Fibroblast of the conjunctiva (primary cell): ENCODE results near the gene IBTK.
"Not testable (repeated sequence)": the region's sequence is repeated elsewhere in the genome, so short reads cannot be mapped to it uniquely, and the experiment has no call there.

Source experiments
- DNase-seq: peaks from one replicate; pipeline ENCODE4 v3.0.0-alpha.2; 2010; ENCODE audit warnings: low read depth

The IBTK gene

DNA sequence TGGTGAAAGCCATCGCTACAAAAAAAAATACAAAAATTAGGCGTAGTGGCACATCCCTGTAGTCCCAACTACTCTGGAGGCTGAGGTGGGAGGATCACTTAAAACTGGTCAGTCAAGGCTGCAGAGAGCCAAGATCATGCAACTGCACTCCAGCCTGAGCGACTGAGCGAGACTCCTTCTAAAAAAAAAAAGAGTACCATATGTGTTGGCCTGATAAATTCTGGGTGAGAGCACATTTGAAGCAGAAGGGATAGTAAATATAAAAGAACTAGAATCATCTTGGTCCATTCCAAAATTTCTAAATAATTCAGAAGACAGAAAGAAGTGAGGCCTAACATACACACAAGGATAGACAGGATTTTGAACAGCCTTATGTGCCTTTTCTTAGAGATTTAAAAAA lies 2.2 kb downstream of the IBTK start:
- DNase-seq: no peak

DNA sequence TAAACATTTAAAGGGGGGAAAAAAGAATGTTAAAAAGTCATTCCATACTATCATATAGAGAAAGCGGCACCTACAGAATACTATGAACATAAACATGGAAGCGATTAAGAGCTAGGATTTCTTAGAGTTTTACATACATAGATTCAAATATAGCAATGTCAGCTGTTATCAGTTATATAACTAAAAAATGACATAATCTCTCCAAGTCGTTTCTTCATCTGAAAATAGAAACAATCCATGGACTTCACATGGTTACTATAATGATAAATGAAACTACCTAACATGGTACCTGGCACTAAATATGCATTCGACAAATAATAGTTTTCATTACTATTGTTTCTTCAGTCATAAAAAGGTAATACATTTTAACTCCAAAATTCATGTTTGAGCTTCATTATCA lies 3.7 kb downstream of the IBTK start:
- DNase-seq: no peak

DNA sequence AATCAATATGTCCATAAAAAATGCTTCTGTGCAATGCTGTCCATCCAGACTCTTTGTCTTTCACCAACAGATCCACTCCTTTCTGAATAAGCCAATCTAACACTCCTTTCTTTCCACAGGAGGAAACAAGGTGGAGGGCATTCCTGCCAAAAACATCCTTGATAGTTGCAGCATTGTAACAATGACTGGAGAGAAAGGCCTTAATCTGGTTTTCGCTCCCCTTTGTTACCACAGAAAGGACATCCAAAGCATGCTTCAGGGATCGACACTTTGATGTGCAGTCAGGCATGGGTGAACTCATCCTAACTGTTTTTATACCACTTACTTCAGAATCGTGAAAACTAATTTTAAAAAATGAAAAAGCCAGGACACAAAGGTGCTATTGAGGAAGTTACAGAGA lies 7.4 kb downstream of the IBTK start:
- DNase-seq: no peak

DNA sequence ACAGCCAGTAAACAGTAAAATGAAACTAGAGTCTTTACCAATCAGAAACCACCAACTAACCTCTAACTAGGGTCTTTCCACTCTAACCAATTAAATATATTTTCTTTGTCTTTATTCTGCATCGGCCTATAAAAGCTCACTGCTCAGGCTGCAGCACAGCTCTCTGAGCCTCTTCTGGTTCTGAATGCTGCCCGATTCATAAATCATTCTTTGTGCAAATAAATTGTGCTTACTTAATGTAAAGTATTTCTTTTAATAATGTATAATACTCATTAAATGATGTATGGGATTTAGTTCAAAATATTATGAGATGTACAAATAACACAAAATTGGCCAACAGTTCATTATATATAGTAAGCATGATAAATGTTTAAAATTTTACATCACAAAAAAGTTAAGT lies 7.9 kb downstream of the IBTK start:
- no peak for DNase-seq

DNA sequence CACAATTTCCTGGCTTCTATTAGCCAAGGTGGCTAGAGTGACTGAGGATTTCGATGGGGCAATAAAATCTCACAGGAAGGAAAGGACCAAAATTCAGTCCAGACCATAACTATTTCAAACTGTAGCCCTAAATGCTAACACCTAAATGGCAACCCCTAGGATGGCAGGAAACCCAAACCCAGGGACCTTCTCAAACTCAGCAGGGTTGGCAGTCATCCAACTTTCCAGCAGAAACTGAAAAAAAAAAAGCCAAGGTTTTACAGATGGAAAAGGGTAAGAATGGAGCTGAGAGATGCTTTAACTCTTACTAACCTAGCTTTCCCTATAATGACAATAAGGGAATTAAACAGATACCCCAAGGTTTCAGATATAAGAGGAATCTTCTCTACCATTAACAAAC lies 10.5 kb downstream of the IBTK start:
- no peak for DNase-seq

DNA sequence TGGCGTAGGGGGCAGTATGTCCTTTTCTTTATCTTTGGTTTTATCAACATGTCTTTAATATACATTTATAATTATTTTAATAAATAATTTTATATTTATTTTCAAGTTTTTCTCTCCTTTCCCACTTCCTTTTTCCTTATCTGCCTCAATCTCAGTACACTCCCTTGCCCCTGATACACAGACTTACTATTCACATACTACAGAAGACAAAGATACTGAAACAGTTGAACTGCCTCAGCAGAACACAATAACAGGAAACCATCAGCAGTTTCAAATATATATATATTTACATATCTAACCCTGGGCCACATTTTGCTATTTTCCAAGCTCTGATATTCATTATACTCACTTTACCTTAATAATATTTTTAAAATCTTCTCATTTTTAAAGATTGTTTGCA lies 19.8 kb downstream of the IBTK start:
- DNase-seq: no peak

DNA sequence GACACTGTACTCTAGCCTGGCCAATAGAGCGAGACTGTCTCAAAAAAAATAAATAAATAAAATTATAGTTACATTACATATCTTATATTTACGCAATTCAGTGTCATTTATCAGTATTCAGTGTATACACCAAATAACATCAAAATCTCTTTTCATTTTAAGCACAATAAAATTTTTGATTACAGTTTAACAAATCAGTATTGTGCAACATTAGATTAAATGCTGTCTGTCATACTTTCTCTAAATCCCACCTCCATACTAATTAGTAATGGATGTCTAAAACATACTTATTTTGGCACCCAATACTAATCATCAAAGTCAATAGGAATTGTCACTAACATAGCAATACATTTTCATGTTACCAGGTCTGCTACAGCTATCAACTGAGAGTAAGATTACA lies 27.4 kb downstream of the IBTK start:
- DNase-seq: no peak

DNA sequence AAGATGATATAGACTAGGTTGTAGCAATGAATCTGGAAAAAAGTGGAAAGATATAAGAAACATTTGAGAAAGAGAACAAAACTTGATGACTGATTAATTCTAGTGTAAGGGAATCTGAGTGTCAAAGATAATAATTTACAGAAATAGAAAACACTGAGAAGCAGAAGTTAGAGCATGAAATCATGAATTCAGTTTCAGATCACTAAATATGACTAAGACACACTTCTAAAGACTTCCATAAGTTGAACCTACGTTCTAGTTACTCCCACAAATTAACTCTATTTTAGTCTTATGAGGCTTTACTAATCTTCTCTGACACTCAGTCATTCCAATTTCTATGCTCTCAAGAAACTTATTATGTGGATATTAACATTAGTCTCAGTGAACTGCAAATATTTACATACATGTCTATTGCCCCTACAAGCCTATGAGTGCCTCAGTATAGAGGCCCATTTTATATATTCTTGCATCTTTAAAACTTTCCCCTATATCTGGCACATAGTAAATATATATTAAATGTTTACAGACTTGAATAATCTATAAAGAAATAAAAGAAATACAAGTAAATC lies 30.4 kb downstream of the IBTK start:
- no peak for DNase-seq

DNA sequence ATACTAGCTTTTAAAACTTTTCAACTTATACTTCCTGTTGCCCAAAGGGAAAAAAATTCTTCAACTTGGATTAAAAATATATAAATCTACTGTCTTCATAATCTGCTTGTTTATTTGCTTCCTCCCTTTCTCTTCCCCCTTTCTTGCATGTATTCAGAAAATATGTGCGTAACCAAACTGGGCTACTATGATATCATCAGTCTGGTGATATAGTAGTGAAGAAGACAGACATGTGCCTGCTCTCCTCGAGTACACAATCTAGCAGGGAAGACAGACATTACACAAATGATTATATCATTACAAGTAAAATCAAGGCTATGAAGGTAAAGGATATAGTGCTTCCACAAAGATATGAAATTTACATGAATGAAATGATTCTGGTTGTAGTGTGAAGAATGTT lies 31.0 kb downstream of the IBTK start:
- DNase-seq: no peak

DNA sequence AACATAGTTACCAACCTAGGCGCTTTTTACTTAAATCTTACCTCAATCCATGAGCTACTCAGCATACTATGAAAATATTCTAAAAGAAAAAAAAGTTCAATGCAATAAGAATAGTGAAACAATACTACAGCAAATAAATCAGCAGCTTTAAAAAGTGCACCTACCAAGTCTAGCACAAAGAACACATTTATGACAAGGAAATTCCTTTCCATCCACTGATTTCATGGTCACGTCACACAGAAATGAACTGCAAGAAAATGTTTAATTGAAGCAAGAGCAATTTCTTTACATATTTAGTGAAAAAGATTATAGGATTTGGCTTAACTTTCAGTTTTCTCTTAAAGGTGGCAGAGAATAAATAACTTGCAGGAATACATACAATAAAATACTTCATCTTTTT lies 36.2 kb downstream of the IBTK start:
- no peak for DNase-seq

DNA sequence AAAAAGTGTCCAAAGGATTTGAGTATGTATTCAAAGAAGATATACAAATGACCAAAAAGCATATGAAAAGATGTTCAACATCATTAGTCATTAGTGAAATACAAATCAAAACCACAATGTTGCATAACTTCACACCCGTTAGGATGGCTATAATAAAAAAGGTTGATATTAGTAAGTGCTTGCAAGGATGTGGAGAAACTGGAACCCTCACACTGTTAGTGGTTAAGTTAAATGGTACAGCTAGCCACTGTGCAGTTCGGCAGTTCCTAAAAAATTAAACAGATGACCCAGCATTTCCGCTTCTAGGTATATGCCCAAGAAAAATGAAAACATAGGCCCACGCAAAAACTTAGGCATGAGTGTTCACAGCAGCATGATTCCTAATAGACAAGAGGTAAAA lies 38.6 kb downstream of the IBTK start:
- DNase-seq: no peak

DNA sequence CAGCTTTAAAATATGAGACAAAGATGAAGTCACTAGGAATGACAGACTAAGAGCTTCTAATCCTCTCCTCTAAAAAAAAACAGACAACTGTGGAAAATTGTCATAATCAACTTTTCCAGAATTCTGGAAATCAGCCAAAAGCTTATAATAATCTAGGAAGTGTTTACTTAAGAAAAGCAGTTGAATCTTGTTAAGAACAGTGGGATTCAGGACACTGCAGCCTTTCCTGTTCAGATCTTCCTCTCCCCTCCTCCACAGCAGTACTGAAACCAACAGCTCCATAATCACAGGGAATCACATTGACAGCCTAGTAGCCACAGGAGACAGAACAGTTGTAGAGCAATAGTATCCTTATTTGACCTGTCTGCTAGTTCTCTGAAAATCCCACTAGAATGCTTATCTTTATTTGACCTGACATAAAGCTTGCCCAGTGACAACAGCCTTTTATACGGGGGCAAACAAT lies 41.6 kb downstream of the IBTK start:
- DNase-seq: no peak

DNA sequence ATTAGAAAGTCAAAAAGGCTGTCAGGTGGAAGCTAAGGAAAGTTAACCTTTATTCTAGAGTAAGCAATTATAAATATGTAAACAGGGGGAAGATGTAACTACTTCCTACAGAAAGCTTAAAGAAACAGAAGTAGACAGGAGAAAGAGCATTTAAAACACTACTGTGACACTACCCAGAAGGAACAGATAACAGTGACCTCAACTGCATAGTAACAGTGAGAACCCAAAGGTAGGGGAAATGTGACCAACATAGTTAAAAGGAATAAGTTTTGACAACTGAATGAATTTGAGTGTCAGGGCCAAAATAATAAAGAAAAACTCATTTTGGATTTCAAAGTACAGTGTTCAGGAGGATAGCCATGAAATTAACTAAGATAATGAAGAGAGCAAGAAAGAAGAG lies 43.5 kb downstream of the IBTK start:
- no peak for DNase-seq

DNA sequence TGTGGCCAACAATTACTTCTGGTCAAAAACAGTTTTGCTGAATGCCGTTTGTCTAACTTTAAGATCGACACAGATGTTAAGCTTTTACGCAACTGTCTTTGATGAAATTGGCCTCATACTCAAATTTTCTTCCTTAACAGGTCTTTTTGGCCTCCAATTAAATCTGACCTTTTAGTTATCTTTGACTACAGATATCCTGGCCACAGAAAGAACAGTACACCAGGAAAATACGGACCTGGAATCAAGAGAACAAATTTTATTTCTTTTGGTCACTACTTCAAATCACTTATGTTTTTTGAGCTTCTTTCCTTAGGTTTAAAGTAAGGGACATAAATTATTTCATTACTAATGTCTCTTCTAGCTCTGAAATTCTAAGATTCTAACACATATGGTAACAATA lies 49.8 kb downstream of the IBTK start:
- DNase-seq: no peak

DNA sequence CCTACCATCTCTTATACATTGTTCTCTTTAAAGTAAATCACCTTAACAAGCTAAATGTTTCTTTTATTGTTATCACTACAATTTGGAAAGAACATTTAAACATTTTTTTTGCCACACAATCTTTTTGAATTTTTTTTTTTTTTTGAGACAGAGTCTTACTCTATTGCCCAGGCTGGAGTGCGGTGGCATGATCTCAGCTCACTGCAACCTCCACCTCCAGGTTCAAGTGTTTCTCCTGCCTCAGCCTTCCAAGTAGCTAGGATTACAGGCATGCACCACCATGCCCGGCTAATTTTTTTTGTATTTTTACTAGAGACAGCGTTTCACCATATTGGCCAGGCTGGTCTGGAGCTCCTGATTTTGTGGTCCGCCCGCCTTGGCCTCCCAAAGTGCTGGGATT lies 50.3 kb downstream of the IBTK start:
- not testable (repeated sequence) for DNase-seq

DNA sequence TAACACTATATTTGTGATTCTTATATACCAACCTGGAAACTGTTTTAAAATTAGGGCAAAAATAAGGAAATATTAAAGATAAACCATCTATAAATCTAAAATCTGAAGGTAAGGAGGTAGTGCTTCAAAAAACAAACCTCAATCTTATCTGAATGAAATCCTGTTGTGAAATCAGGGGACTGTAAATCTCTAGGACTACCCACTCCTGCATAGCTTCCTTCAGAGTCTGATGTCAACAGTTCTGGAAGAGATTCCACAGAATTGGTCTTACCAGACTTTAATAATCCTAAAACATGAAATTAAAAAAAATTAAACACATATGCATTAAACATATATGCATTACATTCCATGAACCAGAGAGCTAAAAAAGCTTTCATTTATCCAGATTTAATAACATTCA lies 51.4 kb downstream of the IBTK start:
- no peak for DNase-seq

DNA sequence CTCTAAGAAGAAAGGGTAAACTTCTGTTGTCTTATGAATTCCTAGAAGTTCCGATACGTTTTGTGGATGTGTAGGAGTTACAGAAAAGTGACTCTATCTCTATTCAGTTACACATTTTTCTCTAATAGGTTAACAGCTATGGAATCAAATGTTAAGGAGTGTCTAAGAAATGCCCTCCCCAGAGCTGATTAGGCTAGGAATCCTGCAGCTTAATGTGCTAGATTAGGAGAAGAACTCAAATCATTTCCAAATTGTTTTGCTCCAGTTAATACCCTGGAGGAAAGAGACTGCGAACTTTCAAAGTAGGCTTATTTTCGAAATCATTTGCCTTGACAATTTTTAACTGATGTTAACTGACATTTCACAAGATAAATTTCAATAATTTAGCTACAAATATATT lies 51.9 kb downstream of the IBTK start:
- DNase-seq: no peak

DNA sequence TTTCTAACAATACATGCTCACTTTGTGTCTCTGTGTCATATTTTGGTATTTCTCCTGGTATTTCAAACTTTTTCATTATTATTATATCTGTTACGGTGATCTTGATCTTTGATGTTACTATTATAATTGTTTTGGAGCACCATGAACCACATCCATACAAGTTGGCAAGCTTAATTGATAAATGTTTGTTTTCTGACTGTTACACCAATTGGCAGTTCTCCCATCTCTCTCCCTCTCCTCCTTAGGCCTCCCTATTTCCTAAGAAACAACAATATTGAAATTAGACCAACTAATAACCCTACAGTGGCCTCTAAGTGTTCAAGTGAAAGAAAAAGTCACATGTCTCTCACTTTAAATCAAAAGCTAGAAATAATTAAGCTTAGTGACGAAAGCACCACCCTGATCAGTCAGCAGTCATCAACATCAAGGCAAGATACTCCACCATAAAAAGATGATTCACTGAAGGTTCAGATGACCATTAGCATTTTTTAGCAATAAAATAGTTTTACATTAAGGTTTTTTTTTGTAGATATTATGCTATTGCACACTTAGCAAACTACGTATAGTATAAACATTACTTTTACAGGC lies 61.5 kb downstream of the IBTK start:
- DNase-seq: peak; percentile 21

DNA sequence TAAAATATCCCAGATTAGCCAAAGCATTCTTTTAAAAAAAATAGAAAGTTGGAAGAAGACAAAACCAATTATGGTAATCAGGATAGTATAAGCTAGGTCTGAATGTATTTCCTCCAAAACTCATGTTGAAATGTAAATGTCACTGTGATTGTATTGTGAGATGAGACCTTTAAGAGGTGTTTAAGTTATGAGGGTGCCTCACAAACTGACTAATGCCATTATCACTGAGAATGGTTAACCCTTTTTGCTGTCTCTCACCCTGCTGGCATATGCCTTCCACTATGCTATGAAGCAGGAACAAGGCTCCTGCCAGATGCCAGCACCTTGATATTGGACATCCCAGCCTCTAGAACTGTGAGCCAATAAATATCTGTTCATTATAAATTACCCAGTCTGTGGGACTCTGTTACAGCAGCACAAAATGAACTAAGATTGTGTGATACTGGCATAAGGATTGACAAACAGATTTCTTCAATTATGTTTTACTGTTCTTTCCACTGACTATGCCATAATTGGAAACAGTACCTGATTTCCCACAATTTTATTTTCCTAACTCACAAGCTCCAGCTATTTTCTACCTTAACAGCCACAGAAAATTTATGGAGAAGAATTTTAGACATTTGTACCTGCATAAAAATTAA lies 63.8 kb downstream of the IBTK start:
- DNase-seq: no peak

DNA sequence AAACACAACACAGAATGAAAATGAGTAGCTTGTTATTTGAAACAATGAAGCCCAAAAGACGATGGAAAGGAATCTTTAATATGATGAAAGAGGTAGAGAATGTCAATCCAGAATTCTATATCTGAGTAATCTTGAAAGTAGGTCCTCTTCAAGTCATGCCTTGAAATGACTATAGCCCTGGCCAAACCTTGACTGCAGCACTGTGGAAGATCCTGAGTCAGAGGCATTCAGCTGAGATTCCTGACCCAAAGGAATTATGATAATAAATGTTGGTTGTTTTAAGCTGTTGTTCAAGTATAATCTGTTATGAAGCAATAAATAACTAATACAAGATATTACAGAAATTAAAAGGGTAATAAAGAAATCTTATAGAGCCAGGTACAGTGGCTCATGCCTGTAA lies 64.8 kb downstream of the IBTK start:
- no peak for DNase-seq

DNA sequence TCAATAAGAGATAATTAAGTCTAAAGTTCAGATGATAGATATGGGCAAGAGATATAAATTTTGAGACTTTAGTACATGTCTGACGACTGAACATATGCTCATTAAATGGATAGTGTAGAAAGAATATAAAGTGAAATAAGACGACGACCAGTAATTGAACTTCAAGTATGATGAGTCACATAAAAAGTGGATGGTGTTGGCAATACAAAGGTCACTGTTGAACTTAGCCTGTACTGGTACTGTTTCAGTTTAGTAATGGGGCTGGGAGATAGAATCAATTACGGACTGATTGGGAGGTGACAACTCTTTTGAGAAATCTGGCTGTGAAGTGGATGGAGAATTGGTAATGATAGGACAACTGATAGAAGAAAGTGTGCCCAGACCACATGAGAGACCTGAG lies 68.1 kb downstream of the IBTK start:
- no peak for DNase-seq

DNA sequence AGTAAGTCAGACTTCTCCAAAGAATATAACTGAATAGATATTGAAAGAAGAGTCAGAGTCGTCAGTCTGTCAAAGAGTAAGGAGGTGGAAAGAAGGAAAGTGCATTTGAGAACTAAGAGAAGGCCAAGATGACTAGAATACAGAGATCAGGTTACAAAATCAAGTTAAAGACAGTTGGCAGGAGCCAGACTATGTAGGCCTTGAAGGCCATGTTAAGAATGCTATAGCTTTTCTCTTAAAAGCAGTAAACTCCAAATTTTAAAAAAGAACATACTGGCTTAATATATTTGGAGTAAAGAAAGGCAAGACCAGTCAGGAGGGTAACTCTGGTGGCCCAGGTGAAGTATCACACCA lies 68.8 kb downstream of the IBTK start:
- no peak for DNase-seq

DNA sequence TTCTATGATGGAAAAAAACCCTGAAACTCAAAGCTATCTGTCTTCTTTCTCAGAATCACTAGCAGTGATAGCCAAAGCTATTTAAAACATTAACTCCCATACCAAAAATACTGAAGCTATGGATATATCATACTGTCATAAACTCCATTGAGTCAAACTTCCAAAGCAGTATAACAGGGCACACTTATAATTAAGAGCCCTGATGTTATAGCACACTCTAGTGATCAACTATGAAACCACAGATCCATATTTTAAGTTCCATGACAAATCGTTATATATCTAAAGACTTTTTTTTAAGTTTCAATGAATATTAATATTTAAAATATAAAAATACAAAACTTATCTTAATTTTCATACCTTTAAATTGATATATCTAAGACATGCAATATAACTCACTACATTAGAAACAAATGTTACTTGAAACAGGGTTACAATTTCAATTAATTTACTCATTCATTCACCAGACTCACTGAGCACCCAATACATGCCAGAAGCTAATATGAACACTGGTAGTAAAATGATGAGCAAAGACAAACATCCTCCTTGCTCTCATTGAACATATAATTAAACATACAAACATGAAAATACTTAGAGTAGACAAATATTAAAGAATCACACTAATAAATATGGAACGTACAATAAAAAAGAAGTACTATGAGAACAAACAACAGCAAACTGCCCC lies 69.3 kb downstream of the IBTK start:
- DNase-seq: peak; percentile 37

DNA sequence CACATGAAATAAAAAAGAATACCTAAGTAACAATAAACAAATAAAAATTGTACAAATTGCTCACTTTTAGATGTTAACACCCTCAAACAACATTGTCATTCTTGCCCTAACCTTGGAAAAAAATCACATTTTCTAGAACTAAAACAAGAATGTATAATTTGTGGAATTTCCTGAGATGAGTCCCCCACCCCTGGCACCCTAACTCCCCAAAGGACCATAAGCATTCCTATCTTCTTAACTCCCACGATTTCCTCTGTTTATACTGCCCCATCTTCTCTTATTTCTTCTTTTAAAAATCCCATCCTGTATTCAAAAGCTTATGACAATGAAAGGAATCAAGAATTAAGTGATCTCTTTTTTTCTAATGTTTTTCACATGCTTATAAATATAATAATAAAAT lies 70.9 kb downstream of the IBTK start:
- DNase-seq: no peak
